GM12891 (cell line): ENCODE data around the gene SLC13A3.

Experiments
- POLR2A ChIP-seq: IDR thresholded peaks from 2 replicates; pipeline ENCODE4 v1.6.1; 2011; ENCODE audit warnings: low read depth, low read length, control low read depth
- POLR2AphosphoS5 ChIP-seq: IDR thresholded peaks from 2 replicates; pipeline ENCODE4 v1.6.1; 2011; ENCODE audit warnings: low read depth, low read length, control low read depth
- SPI1 ChIP-seq: IDR thresholded peaks from 2 replicates; pipeline ENCODE4 v1.6.1; 2011; ENCODE audit warnings: low read depth, low read length, control low read depth
- TAF1 ChIP-seq: IDR thresholded peaks from 2 replicates; pipeline ENCODE4 v1.6.1; 2011; ENCODE audit warnings: low read depth, low read length, control low read depth

DNA sequence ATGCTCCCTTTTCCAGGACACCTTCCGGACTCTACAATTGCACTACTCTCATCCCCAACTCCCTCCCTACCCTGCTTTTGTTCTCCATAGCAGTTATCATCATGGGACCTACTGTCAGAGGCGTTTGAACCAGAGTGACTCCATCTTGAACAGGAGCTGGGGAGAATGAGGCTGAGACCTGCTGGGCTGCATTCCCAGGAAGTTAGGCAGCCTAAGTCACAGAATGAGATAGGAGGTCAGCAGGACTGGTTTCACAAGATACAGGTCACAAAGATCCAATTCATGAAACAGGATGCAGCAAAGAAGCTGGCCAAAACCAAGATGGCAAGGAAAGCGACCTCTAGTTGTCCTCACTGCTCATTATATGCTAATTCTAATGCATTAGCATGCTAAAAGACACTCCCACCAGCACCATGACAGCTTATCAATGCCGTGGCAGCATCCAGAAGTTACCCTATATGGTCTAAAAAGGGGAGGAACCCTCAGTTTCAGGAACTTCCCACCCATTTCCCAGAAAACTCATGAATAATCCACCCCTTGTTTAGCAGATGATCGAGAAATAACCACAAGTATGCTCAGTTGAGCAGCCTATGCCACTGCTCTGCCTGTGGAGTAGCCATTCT is 15.6 kb downstream of the SLC13A3 start:
- TF ChIP-seq POLR2AphosphoS5 (no peak), POLR2A (no peak), TAF1 (no peak), SPI1 (no peak)
